H1 (cell line): Measurements from ENCODE around the gene KCTD10. TPM values are rescaled to one million over a fixed set of nuclear protein-coding genes. Genes with fewer than 3 reads are reported as not detected.

Experiments
- CTCF ChIA-PET: fragments of 300-600 bp; sonication (Branson Sonifier 250); formaldehyde crosslinking; loops from one replicate; lab custom pipeline; 2021; ENCODE audit not compliant: partially characterized antibody; lab: Charles Lee
- POLR2A ChIA-PET: fragments of 300-600 bp; sonication (Branson Sonifier 250); formaldehyde crosslinking; loops from one replicate; lab custom pipeline; 2021; ENCODE audit warnings: inconsistent platforms; ENCODE audit not compliant: partially characterized antibody; lab: Charles Lee
- DNase-seq, 2 experiments: peaks; one replicate each; pipeline versions ENCODE4 v3.0.0 to v3.0.0-alpha.2; 2010 to 2022; ENCODE audit warnings: low spot score in 2 of 2, low read depth in 1 of 2, mixed read lengths in 1 of 2
- FAIRE-seq: peaks from 2 replicates; lab custom pipeline; 2011; peaks lifted over from hg19 to GRCh38; lab: Jason Lieb, UNC
- H2AFZ ChIP-seq: 2 replicates; pipeline ENCODE4 v1.8.1; 2012; ENCODE audit warnings: low read length, inconsistent platforms
- H2AK5ac ChIP-seq: 2 replicates; pipeline ENCODE4 v1.6.1; 2013; ENCODE audit warnings: low read depth, low read length
- H2BK120ac ChIP-seq: replicated peaks from 2 replicates; pipeline ENCODE3; 2013; ENCODE audit warnings: low read depth, low read length, inconsistent platforms
- H2BK12ac ChIP-seq: 2 replicates; pipeline ENCODE4 v1.6.1; 2013; ENCODE audit warnings: low read depth, low read length
- H2BK15ac ChIP-seq: 2 replicates; pipeline ENCODE4 v1.6.1; 2013; ENCODE audit warnings: low read length
- H2BK20ac ChIP-seq: 2 replicates; pipeline ENCODE4 v1.6.1; 2013; ENCODE audit warnings: low read length
- H2BK5ac ChIP-seq: 2 replicates; pipeline ENCODE4 v1.6.1; 2013; ENCODE audit warnings: low read depth, low read length
- H3K14ac ChIP-seq: 2 replicates; pipeline ENCODE4 v1.6.1; 2013; ENCODE audit warnings: inconsistent platforms; ENCODE audit not compliant: insufficient read length
- H3K18ac ChIP-seq: 2 replicates; pipeline ENCODE4 v1.6.1; 2013; ENCODE audit warnings: low read length; ENCODE audit errors: extremely low read depth
- H3K23ac ChIP-seq: 2 replicates; pipeline ENCODE4 v1.6.1; 2013; ENCODE audit warnings: inconsistent platforms; ENCODE audit not compliant: insufficient read length
- H3K23me2 ChIP-seq: 2 replicates; pipeline ENCODE4 v1.6.1; 2013; ENCODE audit warnings: low read depth, low read length
- H3K27ac ChIP-seq: 2 replicates; pipeline ENCODE4 v1.6.1; 2011; ENCODE audit warnings: low read depth, low read length, inconsistent platforms
- H3K27me3 ChIP-seq, 4 experiments: replicated peaks in 1 of 4; 1 replicate in 1 of 4; 2 replicates in 3 of 4; pipeline versions ENCODE4 v1.6.1 to v1.8.1; 2011 to 2013; ENCODE audit warnings: low read length in 3 of 4, mild to moderate bottlenecking in 3 of 4, inconsistent platforms in 2 of 4, mixed read lengths in 2 of 4, moderate library complexity in 1 of 4; ENCODE audit not compliant: control insufficient read depth in 3 of 4, insufficient read depth in 3 of 4; ENCODE audit errors: extremely low read depth in 1 of 4
- H3K36me3 ChIP-seq, 4 experiments: 2 replicates each; pipeline versions ENCODE4 v1.6.1 to v1.8.1; 2011 to 2013; ENCODE audit warnings: mild to moderate bottlenecking in 4 of 4, low read length in 3 of 4, moderate library complexity in 2 of 4, control low read depth in 1 of 4, inconsistent platforms in 1 of 4; ENCODE audit not compliant: insufficient read depth in 4 of 4, control insufficient read depth in 2 of 4
- H3K4ac ChIP-seq: replicated peaks from 2 replicates; pipeline ENCODE3; 2013; ENCODE audit warnings: low read length, low read depth, mixed read lengths, inconsistent platforms; ENCODE audit not compliant: insufficient read length
- H3K4me1 ChIP-seq, 4 experiments: replicated peaks in 1 of 4; 1 replicate in 1 of 4; 2 replicates in 3 of 4; pipeline versions ENCODE4 v1.6.1 to v1.8.1; 2011 to 2013; ENCODE audit warnings: low read length in 3 of 4, inconsistent platforms in 2 of 4, mixed read lengths in 1 of 4; ENCODE audit not compliant: insufficient read depth in 4 of 4, control insufficient read depth in 3 of 4
- H3K4me2 ChIP-seq, 2 experiments: 2 replicates each; pipeline versions ENCODE4 v1.6.1 to v1.8.1; 2011 to 2013; ENCODE audit warnings: low read depth in 2 of 2, low read length in 2 of 2, control low read depth in 1 of 2, inconsistent platforms in 1 of 2, mild to moderate bottlenecking in 1 of 2; ENCODE audit not compliant: insufficient read depth in 1 of 2
- H3K4me3 ChIP-seq, 4 experiments: fragments of 200-600, 300-600 bp in 1 of 4; sonication (generic), shearing (Covaris generic), sonication (Bioruptor Twin) in 1 of 4; 2 replicates each; pipeline versions ENCODE4 v1.5.1 to v1.8.1; 2011 to 2016; ENCODE audit warnings: low read length in 4 of 4, low read depth in 3 of 4, control low read depth in 2 of 4, inconsistent platforms in 2 of 4, mild to moderate bottlenecking in 2 of 4, mixed read lengths in 1 of 4, moderate library complexity in 1 of 4; ENCODE audit not compliant: insufficient read depth in 2 of 4; ENCODE audit errors: extremely low read depth in 1 of 4
- H3K56ac ChIP-seq: replicated peaks from 2 replicates; pipeline ENCODE3; 2013; ENCODE audit warnings: low read depth, mild to moderate bottlenecking, mixed read lengths, low read length, inconsistent platforms; ENCODE audit not compliant: insufficient read length
- H3K79me1 ChIP-seq: 2 replicates; pipeline ENCODE4 v1.6.1; 2013; ENCODE audit warnings: low read depth, low read length, control low read depth
- H3K79me2 ChIP-seq, 2 experiments: 2 replicates each; pipeline versions ENCODE4 v1.6.1 to v1.8.1; 2012 to 2013; ENCODE audit warnings: low read length in 2 of 2, mild to moderate bottlenecking in 2 of 2, inconsistent platforms in 1 of 2; ENCODE audit not compliant: insufficient read depth in 2 of 2, control insufficient read depth in 1 of 2
- H3K9ac ChIP-seq, 4 experiments: replicated peaks in 1 of 4; 1 replicate in 1 of 4; 2 replicates in 3 of 4; pipeline versions ENCODE4 v1.6.1 to v1.8.1; 2011 to 2013; ENCODE audit warnings: low read depth in 3 of 4, low read length in 3 of 4, control low read depth in 2 of 4, mild to moderate bottlenecking in 2 of 4, moderate library complexity in 2 of 4, inconsistent platforms in 1 of 4; ENCODE audit errors: extremely low read depth in 1 of 4
- H3K9me3 ChIP-seq, 2 experiments: 2 replicates each; pipeline versions ENCODE4 v1.6.1 to v1.8.1; 2012 to 2013; ENCODE audit warnings: mild to moderate bottlenecking in 2 of 2, moderate library complexity in 2 of 2, control low read depth in 1 of 2, inconsistent platforms in 1 of 2, low read depth in 1 of 2, low read length in 1 of 2, mixed read lengths in 1 of 2; ENCODE audit not compliant: insufficient read depth in 2 of 2
- H4K20me1 ChIP-seq, 2 experiments: replicated peaks in 1 of 2; 2 replicates each; pipeline versions ENCODE3 to v1.8.1; 2011 to 2013; ENCODE audit warnings: inconsistent platforms in 2 of 2, low read length in 2 of 2, mild to moderate bottlenecking in 1 of 2; ENCODE audit not compliant: insufficient read depth in 2 of 2, control insufficient read depth in 1 of 2
- H4K5ac ChIP-seq: 2 replicates; pipeline ENCODE4 v1.6.1; 2013; ENCODE audit warnings: low read length, low read depth, mixed read lengths, inconsistent platforms; ENCODE audit not compliant: insufficient read length
- H4K8ac ChIP-seq: 2 replicates; pipeline ENCODE4 v1.8.0; 2013; ENCODE audit warnings: mild to moderate bottlenecking, moderate library complexity, low read length, inconsistent platforms; ENCODE audit not compliant: insufficient read depth; ENCODE audit errors: extremely low read depth
- H4K91ac ChIP-seq: replicated peaks from 2 replicates; pipeline ENCODE3; 2013; ENCODE audit warnings: low read length, mixed read lengths, inconsistent platforms; ENCODE audit not compliant: insufficient read length
- ASH2L ChIP-seq: fragments of 200-600, 300-600 bp; sonication (generic); IDR thresholded peaks from one replicate; pipeline ENCODE4 v1.7.1; 2017; ENCODE audit warnings: low read length
- HDAC2 ChIP-seq, 2 experiments: fragments of 300-600 bp in 1 of 2; sonication (generic) in 1 of 2; IDR thresholded peaks; 2 replicates each; pipeline ENCODE4 v1.6.1; 2011 to 2012; ENCODE audit warnings: low read depth in 2 of 2, low read length in 2 of 2, mild to moderate bottlenecking in 2 of 2, moderate library complexity in 2 of 2, borderline replicate concordance in 1 of 2, inconsistent platforms in 1 of 2
- HDAC6 ChIP-seq: IDR thresholded peaks from one replicate; pipeline ENCODE4 v1.7.1; 2012; ENCODE audit warnings: low read depth, mild to moderate bottlenecking, inconsistent platforms, low read length, moderate library complexity
- NRF1 ChIP-seq: IDR thresholded peaks from 2 replicates; pipeline ENCODE4 v1.6.1; 2011; ENCODE audit warnings: mild to moderate bottlenecking, low read depth, low read length, improper control_type of control experiment
- RAD21 ChIP-seq, 2 experiments: IDR thresholded peaks in 1 of 2; conservative IDR thresholded peaks in 1 of 2; 2 replicates each; pipeline ENCODE4 v1.6.1; 2011; ENCODE audit warnings: low read depth in 2 of 2, low read length in 2 of 2, improper control_type of control experiment in 1 of 2, inconsistent platforms in 1 of 2, mild to moderate bottlenecking in 1 of 2, moderate library complexity in 1 of 2
- RNF2 ChIP-seq: fragments of 200-900, 300-1000 bp; sonication (generic); IDR thresholded peaks from 2 replicates; pipeline ENCODE4 v1.7.1; 2016; ENCODE audit warnings: borderline replicate concordance, low read depth, mild to moderate bottlenecking, antibody characterized with exemption, low read length; ENCODE audit not compliant: poor library complexity, severe bottlenecking; ENCODE audit errors: missing control alignments
- SAP30 ChIP-seq: fragments of 300-600 bp; sonication (generic); IDR thresholded peaks from 2 replicates; pipeline ENCODE4 v1.7.1; 2012; ENCODE audit warnings: low read length, moderate library complexity, mild to moderate bottlenecking, inconsistent platforms; ENCODE audit not compliant: insufficient read depth, insufficient replicate concordance
- WGBS, 2 experiments: shearing (Covaris generic) in 1 of 2; methylation state at CpG; one replicate each; pipeline versions ENCODE4 v1.1.6 to v1.1.7; 2013 to 2015; ENCODE audit warnings: low lambda C conversion rate in 2 of 2, mixed read lengths in 2 of 2, inconsistent platforms in 1 of 2, low coverage in 1 of 2, missing lambda C conversion rate in 1 of 2; ENCODE audit not compliant: insufficient replicate concordance in 2 of 2, insufficient coverage in 1 of 2, insufficient read length in 1 of 2; ENCODE audit errors: extremely low coverage in 1 of 2, missing lambda C conversion rate in 1 of 2; 5-methylcytosine and 5-hydroxymethylcytosine counted together
- polyA plus RNA-seq, 7 experiments: library from polyadenylated mRNA; depleted of rRNA in 3 of 7; stranded (reverse) in 5 of 7; unstranded in 2 of 7; fragments of >200 nt in 5 of 7; fragments of 200-250 nt in 2 of 7; gene quantifications; 1 replicate in 5 of 7; 2 replicates in 1 of 7; 4 replicates in 1 of 7; pipeline versions ENCODE4 v1.2.1 to v1.2.3, GENCODE V29; 2011 to 2013; ENCODE audit warnings: missing spikeins in 2 of 7, mixed read lengths in 2 of 7
- total RNA-seq: library from RNA; stranded (reverse); fragmentation: NEBNext Ultra II Directional; extraction: Animal tissue kit (Norgen Biotek cat#: 25700); gene quantifications from 2 replicates; pipeline ENCODE4 v1.2.1, GENCODE V29; 2021
- TF ChIP-seq, protein P1 (sequence below): IDR thresholded peaks from 2 replicates; pipeline ENCODE4 v1.6.1; 2012; ENCODE audit warnings: low read length, inconsistent platforms

Gene KCTD10
- total and polyA plus RNA-seq, 2 of the 8 experiments (the other 6 are each of a cell fraction or from before 2014, with no cell fraction given) = 45.3 to 52.4 TPM

DNA sequence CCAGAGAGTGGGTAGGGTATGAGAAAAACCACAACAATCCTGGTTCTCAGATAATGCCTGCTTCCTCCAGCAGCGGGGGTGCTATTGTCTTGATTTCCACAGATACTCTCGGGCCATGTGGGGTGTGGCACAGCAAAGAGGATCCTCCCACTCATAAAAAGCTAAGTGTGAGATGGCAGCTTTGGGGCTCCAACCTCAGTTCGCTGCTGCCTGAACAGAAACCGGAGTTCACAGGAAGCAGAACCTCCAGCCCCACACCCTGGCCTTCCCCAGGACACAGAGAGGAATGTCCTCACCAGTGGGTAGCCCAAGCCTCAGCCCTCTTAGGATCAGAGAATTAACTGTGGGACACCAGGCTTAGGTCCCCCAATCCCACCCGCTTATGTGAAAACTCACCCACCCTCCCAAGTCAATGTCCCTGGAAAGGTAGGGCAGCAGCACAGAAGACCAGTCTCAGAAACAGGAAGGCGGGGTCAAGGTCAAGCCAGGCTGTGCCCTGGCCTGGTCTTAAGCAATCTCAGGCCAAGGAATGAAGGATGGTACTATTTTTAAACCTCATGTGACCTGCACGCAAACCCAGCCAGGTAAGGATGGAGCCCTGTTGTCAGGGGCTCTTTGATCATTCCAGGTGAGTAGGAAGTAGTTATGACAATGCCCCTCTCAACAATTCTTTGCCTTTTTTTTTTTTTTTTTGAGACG, 9.0 kb downstream of the KCTD10 start:
- no peak for FAIRE-seq
- Histone ChIP-seq H4K8ac (no peak overlapping the region), H3K4me1 (peaks cover 8 to 18% (median 11%) of the 10 kb centered on the region in 4 experiments), H3K79me2 (peaks cover 20 to 96% of the 10 kb centered on the region in 2 experiments), H3K4ac (no peak overlapping the region), H3K4me2 (peak overlapping the region in 1 of 2 experiments; percentile 29; a peak in 1 of 4 replicates), H2BK120ac (no peak overlapping the region), H3K4me3 (no peak overlapping the region), H3K79me1 (peaks cover 28% of the 10 kb centered on the region; the same call in 1 of the 2 replicates), H2AK5ac (no peak overlapping the region), H3K36me3 (peaks cover 4 to 24% (median 11%) of the 10 kb centered on the region in 4 experiments; a peak in 7 of 8 replicates), H2BK15ac (no peak overlapping the region), H4K5ac (no peak overlapping the region), H3K23me2 (no peaks in the 10 kb centered on the region), H2BK5ac (no peak overlapping the region), H4K20me1 (peaks cover 7 to 27% of the 10 kb centered on the region in 2 experiments), H4K91ac (no peak overlapping the region), H3K9me3 (no peaks in the 10 kb centered on the region), H3K27ac (0 out of 2 replicates have a peak overlapping the region, but pooled peaks have one; percentile 12), H3K23ac (no peak overlapping the region), H3K27me3 (no peaks in the 10 kb centered on the region), H3K14ac (no peak overlapping the region), H2AFZ (no peak overlapping the region), H2BK20ac (no peak overlapping the region), H2BK12ac (no peak overlapping the region), H3K9ac (no peak overlapping the region), H3K56ac (no peak overlapping the region), H3K18ac (no peak overlapping the region)
- POLR2A ChIA-PET = interaction anchor here (0.6 to 2.4 kb wide), 3 partner anchors 10 to 15 kb away, joined by 3 to 8 read pairs (median 4); partner anchors contain the start of gene UBE3B
- CTCF ChIA-PET = interaction anchor here (1.1 to 19.5 kb wide), 3 partner anchors 8 to 50 kb away, joined by 4 to 245 read pairs (median 5); no protein-coding TSS in a partner anchor
- WGBS, 2 experiments = 80% methylated on average over 7 of the region's 8 CpGs; no CpG with 5 or more reads in 1 of the 2 experiments
- no peak for DNase-seq
- no peak for TF ChIP-seq RNF2
- no peak for TF ChIP-seq NRF1
- no peak for TF ChIP-seq RAD21 (IDR thresholded peaks at IDR 0.05 in 1 of 2, conservative IDR thresholded peaks at IDR 0.05 in 1 of 2; ENCODE audit: low read depth in 2 of 2, low read length in 2 of 2)
- no peak for TF ChIP-seq HDAC2 (IDR thresholded peaks at IDR 0.05; ENCODE audit: borderline replicate concordance in 1 of 2, low read depth in 2 of 2, low read length in 2 of 2)
- TF ChIP-seq HDAC6 = no peak
- no peak for TF ChIP-seq ASH2L
- TF ChIP-seq SAP30 = no peak
- TF ChIP-seq, protein P1, sequence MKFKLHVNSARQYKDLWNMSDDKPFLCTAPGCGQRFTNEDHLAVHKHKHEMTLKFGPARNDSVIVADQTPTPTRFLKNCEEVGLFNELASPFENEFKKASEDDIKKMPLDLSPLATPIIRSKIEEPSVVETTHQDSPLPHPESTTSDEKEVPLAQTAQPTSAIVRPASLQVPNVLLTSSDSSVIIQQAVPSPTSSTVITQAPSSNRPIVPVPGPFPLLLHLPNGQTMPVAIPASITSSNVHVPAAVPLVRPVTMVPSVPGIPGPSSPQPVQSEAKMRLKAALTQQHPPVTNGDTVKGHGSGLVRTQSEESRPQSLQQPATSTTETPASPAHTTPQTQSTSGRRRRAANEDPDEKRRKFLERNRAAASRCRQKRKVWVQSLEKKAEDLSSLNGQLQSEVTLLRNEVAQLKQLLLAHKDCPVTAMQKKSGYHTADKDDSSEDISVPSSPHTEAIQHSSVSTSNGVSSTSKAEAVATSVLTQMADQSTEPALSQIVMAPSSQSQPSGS = no peak
